ENCODE results near the gene RPAP3.

GRCh38 chr12:47717443-47718193 is 11.8 kb upstream of the RPAP3 start:
- TF ChIP-seq CTCF (conservative IDR thresholded peaks at IDR 0.05; ENCODE audit: low read length) (peak; percentile 86), EZH2phosphoT487 (IDR thresholded peaks at IDR 0.05; ENCODE audit: borderline replicate concordance) (no peak)
